GM23338 (cell line): ENCODE results near the gene RAP1GAP2.

ENCODE experiments used
- CREB1 ChIP-seq: fragments of 250-450 bp; sonication (Bioruptor Pico); IDR thresholded peaks from 2 replicates; pipeline ENCODE4 v1.5.0; 2020; ENCODE audit warnings: low read depth, mild to moderate bottlenecking, moderate library complexity
- EZH2phosphoT487 ChIP-seq: fragments of 200-600 bp; sonication (generic); IDR thresholded peaks from one replicate; pipeline ENCODE4 v1.8.1; 2018; ENCODE audit warnings: antibody characterized with exemption; ENCODE audit not compliant: unreplicated experiment
- POLR2AphosphoS5 ChIP-seq: IDR thresholded peaks from 2 replicates; pipeline ENCODE4 v1.6.1; 2016; ENCODE audit warnings: antibody characterized with exemption, low read depth
- STAT1 ChIP-seq: IDR thresholded peaks from one replicate; pipeline ENCODE4 v1.6.1; 2016; ENCODE audit warnings: antibody characterized with exemption; ENCODE audit not compliant: unreplicated experiment
- TF ChIP-seq, protein P1 (sequence below): IDR thresholded peaks from one replicate; pipeline ENCODE4 v1.6.1; 2018; ENCODE audit warnings: antibody characterized with exemption; ENCODE audit not compliant: unreplicated experiment
- TF ChIP-seq, protein P2 (sequence below), 2 experiments: fragments of 200-600 bp in 1 of 2; sonication (generic) in 1 of 2; conservative IDR thresholded peaks; 2 replicates each; pipeline versions ENCODE4 v1.5.1 to v1.6.1; 2016 to 2017; ENCODE audit warnings: antibody characterized with exemption in 2 of 2, low read depth in 2 of 2, mild to moderate bottlenecking in 2 of 2, moderate library complexity in 1 of 2

DNA sequence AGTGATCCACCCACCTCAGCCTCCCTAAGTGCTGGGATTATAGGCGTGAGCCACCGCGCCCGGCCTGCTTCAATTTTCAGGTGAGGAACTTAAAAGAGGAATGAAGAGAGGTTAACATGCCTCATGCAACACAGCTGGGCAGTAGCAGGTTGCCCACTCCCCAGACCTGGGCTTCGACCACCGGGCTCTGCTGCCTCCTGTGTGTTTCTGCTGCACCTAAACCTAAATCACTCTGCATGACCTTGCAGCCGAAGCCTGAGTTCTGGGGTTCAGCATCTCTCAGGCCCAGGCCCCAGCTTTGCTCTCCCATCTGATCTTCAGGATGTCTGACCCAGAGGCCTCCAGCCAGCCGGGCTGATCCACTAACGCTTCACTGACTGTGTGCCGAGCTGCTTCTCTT is 154.6 kb downstream of the RAP1GAP2 start:
- TF ChIP-seq POLR2AphosphoS5 (no peak), CREB1 (CRISPR knock-in tag) (no peak), EZH2phosphoT487 (no peak), STAT1 (no peak)
- TF ChIP-seq, protein P1, sequence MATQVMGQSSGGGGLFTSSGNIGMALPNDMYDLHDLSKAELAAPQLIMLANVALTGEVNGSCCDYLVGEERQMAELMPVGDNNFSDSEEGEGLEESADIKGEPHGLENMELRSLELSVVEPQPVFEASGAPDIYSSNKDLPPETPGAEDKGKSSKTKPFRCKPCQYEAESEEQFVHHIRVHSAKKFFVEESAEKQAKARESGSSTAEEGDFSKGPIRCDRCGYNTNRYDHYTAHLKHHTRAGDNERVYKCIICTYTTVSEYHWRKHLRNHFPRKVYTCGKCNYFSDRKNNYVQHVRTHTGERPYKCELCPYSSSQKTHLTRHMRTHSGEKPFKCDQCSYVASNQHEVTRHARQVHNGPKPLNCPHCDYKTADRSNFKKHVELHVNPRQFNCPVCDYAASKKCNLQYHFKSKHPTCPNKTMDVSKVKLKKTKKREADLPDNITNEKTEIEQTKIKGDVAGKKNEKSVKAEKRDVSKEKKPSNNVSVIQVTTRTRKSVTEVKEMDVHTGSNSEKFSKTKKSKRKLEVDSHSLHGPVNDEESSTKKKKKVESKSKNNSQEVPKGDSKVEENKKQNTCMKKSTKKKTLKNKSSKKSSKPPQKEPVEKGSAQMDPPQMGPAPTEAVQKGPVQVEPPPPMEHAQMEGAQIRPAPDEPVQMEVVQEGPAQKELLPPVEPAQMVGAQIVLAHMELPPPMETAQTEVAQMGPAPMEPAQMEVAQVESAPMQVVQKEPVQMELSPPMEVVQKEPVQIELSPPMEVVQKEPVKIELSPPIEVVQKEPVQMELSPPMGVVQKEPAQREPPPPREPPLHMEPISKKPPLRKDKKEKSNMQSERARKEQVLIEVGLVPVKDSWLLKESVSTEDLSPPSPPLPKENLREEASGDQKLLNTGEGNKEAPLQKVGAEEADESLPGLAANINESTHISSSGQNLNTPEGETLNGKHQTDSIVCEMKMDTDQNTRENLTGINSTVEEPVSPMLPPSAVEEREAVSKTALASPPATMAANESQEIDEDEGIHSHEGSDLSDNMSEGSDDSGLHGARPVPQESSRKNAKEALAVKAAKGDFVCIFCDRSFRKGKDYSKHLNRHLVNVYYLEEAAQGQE = no peak
- TF ChIP-seq, protein P2, sequence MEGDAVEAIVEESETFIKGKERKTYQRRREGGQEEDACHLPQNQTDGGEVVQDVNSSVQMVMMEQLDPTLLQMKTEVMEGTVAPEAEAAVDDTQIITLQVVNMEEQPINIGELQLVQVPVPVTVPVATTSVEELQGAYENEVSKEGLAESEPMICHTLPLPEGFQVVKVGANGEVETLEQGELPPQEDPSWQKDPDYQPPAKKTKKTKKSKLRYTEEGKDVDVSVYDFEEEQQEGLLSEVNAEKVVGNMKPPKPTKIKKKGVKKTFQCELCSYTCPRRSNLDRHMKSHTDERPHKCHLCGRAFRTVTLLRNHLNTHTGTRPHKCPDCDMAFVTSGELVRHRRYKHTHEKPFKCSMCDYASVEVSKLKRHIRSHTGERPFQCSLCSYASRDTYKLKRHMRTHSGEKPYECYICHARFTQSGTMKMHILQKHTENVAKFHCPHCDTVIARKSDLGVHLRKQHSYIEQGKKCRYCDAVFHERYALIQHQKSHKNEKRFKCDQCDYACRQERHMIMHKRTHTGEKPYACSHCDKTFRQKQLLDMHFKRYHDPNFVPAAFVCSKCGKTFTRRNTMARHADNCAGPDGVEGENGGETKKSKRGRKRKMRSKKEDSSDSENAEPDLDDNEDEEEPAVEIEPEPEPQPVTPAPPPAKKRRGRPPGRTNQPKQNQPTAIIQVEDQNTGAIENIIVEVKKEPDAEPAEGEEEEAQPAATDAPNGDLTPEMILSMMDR (conservative IDR thresholded peaks at IDR 0.05; ENCODE audit: low read depth in 2 of 2) = no peak
